ENCODE measurements around the gene HINFP.

- TF ChIP-seq EZH2 (IDR thresholded peaks at IDR 0.05; ENCODE audit: borderline replicate concordance, low read length) = no peak
- TF ChIP-seq, protein P1, sequence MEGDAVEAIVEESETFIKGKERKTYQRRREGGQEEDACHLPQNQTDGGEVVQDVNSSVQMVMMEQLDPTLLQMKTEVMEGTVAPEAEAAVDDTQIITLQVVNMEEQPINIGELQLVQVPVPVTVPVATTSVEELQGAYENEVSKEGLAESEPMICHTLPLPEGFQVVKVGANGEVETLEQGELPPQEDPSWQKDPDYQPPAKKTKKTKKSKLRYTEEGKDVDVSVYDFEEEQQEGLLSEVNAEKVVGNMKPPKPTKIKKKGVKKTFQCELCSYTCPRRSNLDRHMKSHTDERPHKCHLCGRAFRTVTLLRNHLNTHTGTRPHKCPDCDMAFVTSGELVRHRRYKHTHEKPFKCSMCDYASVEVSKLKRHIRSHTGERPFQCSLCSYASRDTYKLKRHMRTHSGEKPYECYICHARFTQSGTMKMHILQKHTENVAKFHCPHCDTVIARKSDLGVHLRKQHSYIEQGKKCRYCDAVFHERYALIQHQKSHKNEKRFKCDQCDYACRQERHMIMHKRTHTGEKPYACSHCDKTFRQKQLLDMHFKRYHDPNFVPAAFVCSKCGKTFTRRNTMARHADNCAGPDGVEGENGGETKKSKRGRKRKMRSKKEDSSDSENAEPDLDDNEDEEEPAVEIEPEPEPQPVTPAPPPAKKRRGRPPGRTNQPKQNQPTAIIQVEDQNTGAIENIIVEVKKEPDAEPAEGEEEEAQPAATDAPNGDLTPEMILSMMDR (conservative IDR thresholded peaks at IDR 0.05 in 1 of 2, IDR thresholded peaks at IDR 0.05 in 1 of 2; ENCODE audit: extremely low read depth in 1 of 2, insufficient read depth in 1 of 2, low read depth in 1 of 2, low read length in 2 of 2) = no peak
Observed at GRCh38 chr11:119121811-119122124, 388 bp downstream of the HINFP start.

All from mammary epithelial cell (primary cell).